ENCODE results near the gene MNX1. TPM values are rescaled to one million over a fixed set of nuclear protein-coding genes. Genes with fewer than 3 reads are reported as not detected.

The MNX1 gene
- total RNA-seq, 2 donors from 2014 or later = not detected

DNA sequence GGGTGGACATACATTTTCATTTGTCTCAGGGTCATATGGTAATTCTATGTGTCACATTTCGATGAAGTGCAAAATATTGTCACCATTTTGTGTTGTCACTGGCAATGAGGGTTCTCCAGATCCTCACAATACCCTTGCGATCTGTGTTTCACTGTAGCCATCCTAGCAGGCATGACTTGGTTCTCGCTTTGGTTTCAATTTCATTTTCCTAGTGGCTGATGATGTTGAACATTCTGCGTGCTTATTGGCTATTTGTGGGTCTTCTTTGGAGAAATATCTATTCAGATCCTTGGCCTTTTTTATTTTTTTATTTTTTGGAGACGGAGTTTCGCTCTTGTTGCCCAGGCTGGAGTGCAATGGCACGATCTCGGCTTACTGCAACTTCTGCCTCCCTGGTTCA is 24.8 kb upstream of the MNX1 start:
- intact Hi-C loops (cut with DNase I) = no loop called here
- no peak for DNase-seq (ENCODE audit: low spot score)

GRCh38 chr7:157033483-157034473 is 23.3 kb upstream of the MNX1 start:
- intact Hi-C loops (cut with DNase I) = no loop called here
- DNase-seq (ENCODE audit: low spot score) = peak; percentile 26

DNA sequence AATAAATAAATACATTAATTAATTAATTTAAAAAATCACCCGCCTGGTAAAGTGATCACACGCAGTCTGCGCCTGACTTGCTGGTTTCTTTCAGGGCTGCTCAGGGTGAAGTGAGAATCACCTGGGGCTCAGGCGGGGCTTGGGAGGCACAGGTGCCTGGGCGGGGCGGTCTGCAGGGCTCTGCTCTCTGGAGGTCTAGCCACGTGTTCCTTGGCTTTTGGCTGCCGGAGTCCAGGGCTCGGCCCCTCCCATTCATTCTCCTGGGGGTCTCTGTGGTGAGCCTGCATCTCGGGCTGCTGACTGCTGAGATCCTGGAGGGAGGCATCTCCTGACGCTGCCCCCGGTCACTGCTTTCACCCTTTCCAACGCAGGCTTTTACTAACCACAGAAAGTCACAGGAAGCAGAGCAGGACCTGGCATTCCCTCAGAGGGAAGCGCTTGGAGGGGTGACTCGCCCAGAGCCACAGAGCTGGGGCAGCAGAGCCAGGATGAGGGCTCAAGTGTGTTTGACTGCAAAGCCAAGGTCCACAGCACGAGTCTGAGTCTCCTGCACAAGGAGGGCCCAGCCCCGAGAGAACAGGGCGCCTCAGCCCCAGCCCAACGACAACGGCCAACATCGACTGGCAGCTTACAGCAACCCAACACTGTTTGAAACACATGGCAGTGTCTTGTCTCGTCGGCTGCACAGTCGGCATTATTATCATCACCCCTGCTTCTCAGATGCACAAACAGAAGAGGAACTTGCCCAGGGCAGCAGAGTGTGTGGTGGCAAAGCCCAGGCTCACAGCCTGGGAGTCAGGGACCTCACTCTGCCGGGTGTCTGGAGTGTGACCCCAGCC is 22.4 kb upstream of the MNX1 start:
- peak; percentile 54 for DNase-seq (ENCODE audit: low spot score)
- intact Hi-C loops (cut with DNase I) = no loop called here

GRCh38 chr7:157032128-157032527 is 21.7 kb upstream of the MNX1 start:
- DNase-seq (ENCODE audit: low spot score) = no peak
- intact Hi-C loops (cut with DNase I) = no loop called here

GRCh38 chr7:157028199-157028903 is 17.9 kb upstream of the MNX1 start:
- intact Hi-C loops (cut with DNase I) = no loop called here
- DNase-seq (ENCODE audit: low spot score) = peak; percentile 6

DNA sequence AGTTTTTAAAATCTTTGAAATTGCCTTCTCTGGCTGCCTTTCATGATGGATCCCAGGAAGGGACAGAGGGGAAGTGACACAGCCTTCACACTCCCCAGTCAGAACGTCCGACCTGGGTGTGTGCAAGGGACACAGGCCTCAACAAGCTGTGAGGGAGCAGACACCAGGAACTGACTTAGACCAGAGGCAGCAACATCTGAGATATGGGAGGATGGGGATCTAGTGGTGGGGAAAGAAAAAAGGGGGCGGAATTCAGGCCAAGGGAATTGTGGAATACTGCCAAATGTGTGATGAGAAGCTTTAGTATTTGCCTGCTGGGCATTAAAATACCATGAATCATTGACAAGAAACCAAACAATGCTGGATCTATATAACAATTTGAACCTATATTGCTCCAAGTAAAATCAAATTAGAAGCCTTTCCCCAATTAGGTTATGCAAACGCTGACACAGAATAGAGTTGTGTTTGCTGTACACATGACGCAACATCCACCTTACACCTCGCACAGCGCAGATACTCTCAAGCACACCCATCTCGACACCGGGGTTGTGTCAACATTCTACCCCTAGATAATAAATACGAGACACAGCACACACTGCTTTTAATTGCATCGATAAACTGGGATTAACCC is 17.2 kb upstream of the MNX1 start:
- DNase-seq (ENCODE audit: low spot score) = peak; percentile 14
- intact Hi-C loops (cut with DNase I) = no loop called here

DNA sequence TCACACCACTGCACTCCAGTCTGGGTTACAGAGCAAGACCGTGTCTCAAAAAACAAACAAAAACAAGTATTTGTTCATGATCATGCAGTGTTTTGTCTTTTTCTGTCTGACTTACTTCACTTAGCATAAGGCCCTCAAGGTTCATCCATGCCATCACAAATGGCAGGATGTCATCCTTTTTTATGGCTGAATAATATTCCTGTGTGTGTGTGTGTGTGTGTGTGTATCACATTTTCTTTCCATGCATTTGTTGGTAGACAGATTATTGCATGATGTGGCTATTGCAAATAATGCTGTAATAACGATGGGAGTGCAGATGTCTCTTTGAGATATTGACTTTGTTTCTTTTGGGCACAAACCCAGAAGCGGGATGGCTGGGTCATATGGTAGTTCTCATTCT is 14.3 kb upstream of the MNX1 start:
- DNase-seq (ENCODE audit: low spot score) = no peak

GRCh38 chr7:157023589-157023905 is 13.1 kb upstream of the MNX1 start:
- no peak for DNase-seq (ENCODE audit: low spot score)
- intact Hi-C loops (cut with DNase I) = no loop called here

More for the DNA sequence above, 14.3 kb upstream of the MNX1 start:
- intact Hi-C loops (cut with DNase I) = no loop called here

GRCh38 chr7:157022681-157023588 is 12.5 kb upstream of the MNX1 start:
- peak; percentile 31 for DNase-seq (ENCODE audit: low spot score)
- intact Hi-C loops (cut with DNase I) = no loop called here

- intact Hi-C loops (cut with DNase I) = no loop called here
- peak; percentile 67 for DNase-seq (ENCODE audit: low spot score)
These were observed 11.6 kb upstream of the MNX1 start for GRCh38 chr7:157021871-157022680.

- intact Hi-C loops (cut with DNase I) = no loop called here
- DNase-seq (ENCODE audit: low spot score) = peak; percentile 67
These were observed 10.8 kb upstream of the MNX1 start for GRCh38 chr7:157021071-157021870.

GRCh38 chr7:157020514-157021070 is 10.1 kb upstream of the MNX1 start:
- DNase-seq (ENCODE audit: low spot score) = peak; percentile 78
- intact Hi-C loops (cut with DNase I) = no loop called here

- intact Hi-C loops (cut with DNase I) = no loop called here
- peak; percentile 41 for DNase-seq (ENCODE audit: low spot score)
These were observed 9.4 kb upstream of the MNX1 start for GRCh38 chr7:157019718-157020451.

DNA sequence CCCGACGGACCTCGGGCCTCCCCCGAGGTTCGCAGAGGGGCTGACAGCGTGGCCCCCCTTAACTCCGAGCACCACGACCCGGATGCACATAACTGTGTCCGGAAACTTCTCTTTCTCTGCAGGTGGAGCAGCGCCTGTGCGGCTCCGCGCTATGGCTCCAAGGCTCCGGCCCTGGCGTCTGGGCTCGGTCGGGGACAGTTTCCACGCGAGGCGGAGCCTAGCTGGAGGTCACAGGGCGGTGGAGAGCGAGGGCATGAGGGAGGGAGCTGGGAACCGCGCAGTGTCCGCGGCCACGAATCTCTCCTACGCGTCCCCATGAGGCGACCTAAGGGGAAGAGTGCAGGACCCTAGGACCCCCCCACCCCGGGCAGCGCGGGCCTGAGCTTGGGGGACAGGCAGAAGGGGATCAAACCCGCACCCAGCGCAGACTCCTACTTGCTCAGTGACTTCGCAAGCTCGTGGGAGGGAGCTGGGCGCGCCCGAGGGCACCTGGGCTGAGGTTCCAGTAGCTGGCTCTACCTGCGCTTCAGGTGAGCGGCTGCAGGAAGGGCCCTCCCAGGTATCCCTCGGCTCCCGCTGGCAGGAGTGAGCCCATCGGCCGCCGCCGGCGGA is 8.6 kb upstream of the MNX1 start:
- intact Hi-C loops (cut with DNase I) = no loop called here
- DNase-seq (ENCODE audit: low spot score) = peak; percentile 77

DNA sequence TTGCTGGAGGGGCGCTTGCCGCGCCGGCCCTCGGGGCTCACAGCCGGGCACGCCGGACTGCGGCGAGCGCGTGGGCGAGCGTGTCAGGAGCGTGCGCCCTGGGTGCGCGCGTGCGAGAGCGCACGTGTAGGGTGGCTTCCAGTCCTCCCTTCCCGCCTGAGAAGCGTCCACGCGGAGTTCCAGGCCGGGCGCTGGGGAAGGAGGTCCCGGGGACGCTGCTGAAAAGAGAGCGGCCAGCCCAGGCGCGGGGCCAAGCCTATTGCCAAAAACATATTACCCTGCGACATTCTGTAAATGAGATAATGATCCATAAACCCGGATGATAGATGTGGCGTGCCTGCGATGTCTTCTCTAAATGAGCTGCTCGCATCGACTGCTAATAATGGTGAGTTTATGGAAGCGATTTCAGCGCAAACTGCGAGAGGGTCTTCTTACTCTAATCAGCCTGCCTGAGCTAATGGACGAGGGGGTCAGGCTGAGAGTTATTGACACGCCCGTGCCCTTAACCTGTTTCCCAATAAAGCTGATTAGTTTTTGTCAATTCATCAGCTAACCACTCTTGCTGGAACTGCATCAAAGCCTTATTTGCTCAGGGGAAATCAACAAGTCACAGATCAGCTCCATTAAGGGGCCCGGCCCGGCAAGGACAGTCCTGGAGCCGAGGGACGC is 8.0 kb upstream of the MNX1 start:
- intact Hi-C loops (cut with DNase I) = no loop called here
- no peak for DNase-seq (ENCODE audit: low spot score)

Measured in posterior vena cava (tissue), 2 donors.